ENCODE measurements around the gene CST9L.

- no peak for TF ChIP-seq EZH2phosphoT487 (IDR thresholded peaks at IDR 0.05; ENCODE audit: borderline replicate concordance, low read length)
- TF ChIP-seq, protein P1, sequence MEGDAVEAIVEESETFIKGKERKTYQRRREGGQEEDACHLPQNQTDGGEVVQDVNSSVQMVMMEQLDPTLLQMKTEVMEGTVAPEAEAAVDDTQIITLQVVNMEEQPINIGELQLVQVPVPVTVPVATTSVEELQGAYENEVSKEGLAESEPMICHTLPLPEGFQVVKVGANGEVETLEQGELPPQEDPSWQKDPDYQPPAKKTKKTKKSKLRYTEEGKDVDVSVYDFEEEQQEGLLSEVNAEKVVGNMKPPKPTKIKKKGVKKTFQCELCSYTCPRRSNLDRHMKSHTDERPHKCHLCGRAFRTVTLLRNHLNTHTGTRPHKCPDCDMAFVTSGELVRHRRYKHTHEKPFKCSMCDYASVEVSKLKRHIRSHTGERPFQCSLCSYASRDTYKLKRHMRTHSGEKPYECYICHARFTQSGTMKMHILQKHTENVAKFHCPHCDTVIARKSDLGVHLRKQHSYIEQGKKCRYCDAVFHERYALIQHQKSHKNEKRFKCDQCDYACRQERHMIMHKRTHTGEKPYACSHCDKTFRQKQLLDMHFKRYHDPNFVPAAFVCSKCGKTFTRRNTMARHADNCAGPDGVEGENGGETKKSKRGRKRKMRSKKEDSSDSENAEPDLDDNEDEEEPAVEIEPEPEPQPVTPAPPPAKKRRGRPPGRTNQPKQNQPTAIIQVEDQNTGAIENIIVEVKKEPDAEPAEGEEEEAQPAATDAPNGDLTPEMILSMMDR (IDR thresholded peaks at IDR 0.05; ENCODE audit: low read depth, low read length, poor library complexity, severe bottlenecking): no peak
These were observed 25.5 kb downstream of the CST9L start for GRCh38 chr20:23542801-23543200.
